DOHH2 (cell line): Measurements from ENCODE around the gene MAB21L2.

Experiments used
- H3F3A ChIP-seq: fragments of 200-600 bp; sonication (generic), shearing (Covaris generic); 2 replicates; pipeline ENCODE4 v1.6.0; 2016; ENCODE audit warnings: antibody characterized with exemption, mild to moderate bottlenecking; ENCODE audit not compliant: control insufficient read depth, insufficient read depth
- H3K27ac ChIP-seq: fragments of 200-600 bp; sonication (generic); 2 replicates; pipeline ENCODE4 v1.5.1; 2014; ENCODE audit warnings: low read depth, mild to moderate bottlenecking, low read length, moderate library complexity
- H3K27me3 ChIP-seq: fragments of 200-600 bp; sonication (generic); 2 replicates; pipeline ENCODE4 v1.6.1; 2014; ENCODE audit warnings: mild to moderate bottlenecking, low read length, mixed read lengths; ENCODE audit not compliant: control insufficient read depth
- H3K36me3 ChIP-seq: fragments of 200-600 bp; sonication (generic); 2 replicates; pipeline ENCODE4 v1.6.1; 2014; ENCODE audit warnings: mild to moderate bottlenecking, low read length, moderate library complexity, mixed read lengths; ENCODE audit not compliant: control insufficient read depth
- H3K4me1 ChIP-seq: fragments of 200-600 bp; sonication (generic); 2 replicates; pipeline ENCODE4 v1.6.1; 2014; ENCODE audit warnings: mild to moderate bottlenecking, low read length, mixed read lengths; ENCODE audit not compliant: control insufficient read depth
- H3K4me2 ChIP-seq: fragments of 200-600 bp; sonication (generic); 2 replicates; pipeline ENCODE4 v1.6.0; 2014; ENCODE audit warnings: mild to moderate bottlenecking, low read length, moderate library complexity
- H3K4me3 ChIP-seq: fragments of 200-600 bp; sonication (generic); 2 replicates; pipeline ENCODE4 v1.5.1; 2014; ENCODE audit warnings: mild to moderate bottlenecking, low read length, mixed read lengths
- H3K79me2 ChIP-seq: fragments of 200-600 bp; sonication (generic); 2 replicates; pipeline ENCODE4 v1.6.1; 2014; ENCODE audit warnings: mild to moderate bottlenecking, low read length, mixed read lengths; ENCODE audit not compliant: control insufficient read depth
- H3K9me2 ChIP-seq: fragments of 200-600 bp; sonication (generic); replicated peaks from 2 replicates; pipeline ENCODE4 v1.6.1; 2014; ENCODE audit warnings: mild to moderate bottlenecking, low read length, mixed read lengths; ENCODE audit not compliant: control insufficient read depth
- H3K9me3 ChIP-seq: fragments of 200-600 bp; sonication (generic); 2 replicates; pipeline ENCODE4 v1.6.1; 2014; ENCODE audit warnings: antibody characterized with exemption, low read length, mixed read lengths; ENCODE audit not compliant: control insufficient read depth, insufficient read depth
- H4K20me1 ChIP-seq: fragments of 200-600 bp; sonication (generic); 2 replicates; pipeline ENCODE4 v1.6.0; 2014; ENCODE audit warnings: low read depth, mild to moderate bottlenecking, antibody characterized with exemption, low read length, moderate library complexity; ENCODE audit not compliant: control insufficient read depth, insufficient read depth
- CTCF ChIP-seq: fragments of 200-600 bp; sonication (generic); IDR thresholded peaks from one replicate; pipeline ENCODE4 v1.5.1; 2014; ENCODE audit warnings: antibody characterized with exemption, mild to moderate bottlenecking, low read depth, low read length; ENCODE audit not compliant: poor library complexity, severe bottlenecking
- EZH2phosphoT487 ChIP-seq: fragments of 200-600 bp; sonication (generic); IDR thresholded peaks from 2 replicates; pipeline ENCODE4 v1.6.1; 2017; ENCODE audit warnings: borderline replicate concordance, mild to moderate bottlenecking, antibody characterized with exemption, low read length, moderate library complexity, mixed read lengths

Gene MAB21L2

GRCh38 chr4:150572704-150573504 lies 9.0 kb upstream of the MAB21L2 start:
- no peaks in the 10 kb centered on the region for H3K9me3 ChIP-seq
- no peaks in the 10 kb centered on the region for H4K20me1 ChIP-seq
- H3F3A ChIP-seq, result no peaks in the 10 kb centered on the region
- H3K4me3 ChIP-seq, result no peak overlapping the region
- no peak overlapping the region for H3K4me2 ChIP-seq
- no peaks in the 10 kb centered on the region for H3K9me2 ChIP-seq
- no peaks in the 10 kb centered on the region for H3K79me2 ChIP-seq
- TF ChIP-seq EZH2phosphoT487, result no peak
- no peak for TF ChIP-seq CTCF
- no peak overlapping the region for H3K27ac ChIP-seq
- no peaks in the 10 kb centered on the region for H3K36me3 ChIP-seq
- H3K4me1 ChIP-seq, result no peaks in the 10 kb centered on the region
- no peaks in the 10 kb centered on the region for H3K27me3 ChIP-seq

- Histone ChIP-seq H3K79me2 (no peaks in the 10 kb centered on the region), H3K4me3 (no peak overlapping the region), H3K9me2 (no peaks in the 10 kb centered on the region), H4K20me1 (no peaks in the 10 kb centered on the region), H3F3A (no peaks in the 10 kb centered on the region), H3K4me1 (no peaks in the 10 kb centered on the region), H3K36me3 (no peaks in the 10 kb centered on the region), H3K27me3 (no peaks in the 10 kb centered on the region), H3K27ac (no peak overlapping the region), H3K4me2 (no peak overlapping the region), H3K9me3 (no peaks in the 10 kb centered on the region)
- no peak for TF ChIP-seq CTCF
- no peak for TF ChIP-seq EZH2phosphoT487
These were observed 8.4 kb upstream of the MAB21L2 start for GRCh38 chr4:150573534-150573933.

- H3K4me1 ChIP-seq, result no peaks in the 10 kb centered on the region
- no peak for TF ChIP-seq CTCF
- TF ChIP-seq EZH2phosphoT487, result no peak
- no peaks in the 10 kb centered on the region for H4K20me1 ChIP-seq
- H3K4me3 ChIP-seq, result no peak overlapping the region
- H3K36me3 ChIP-seq, result no peaks in the 10 kb centered on the region
- no peaks in the 10 kb centered on the region for H3K79me2 ChIP-seq
- no peaks in the 10 kb centered on the region for H3K9me3 ChIP-seq
- H3K27ac ChIP-seq, result no peak overlapping the region
- no peak overlapping the region for H3K4me2 ChIP-seq
- H3F3A ChIP-seq, result no peaks in the 10 kb centered on the region
- no peaks in the 10 kb centered on the region for H3K9me2 ChIP-seq
- no peaks in the 10 kb centered on the region for H3K27me3 ChIP-seq
These were observed 7.3 kb upstream of the MAB21L2 start for GRCh38 chr4:150574678-150575077.
